Measurements from ENCODE around the gene S100A6. TPM values are rescaled to one million over a fixed set of nuclear protein-coding genes. Genes with fewer than 3 reads are reported as not detected.

S100A6 gene
- total RNA-seq, 1 experiment from 2014 or later = 1,521 TPM

DNA sequence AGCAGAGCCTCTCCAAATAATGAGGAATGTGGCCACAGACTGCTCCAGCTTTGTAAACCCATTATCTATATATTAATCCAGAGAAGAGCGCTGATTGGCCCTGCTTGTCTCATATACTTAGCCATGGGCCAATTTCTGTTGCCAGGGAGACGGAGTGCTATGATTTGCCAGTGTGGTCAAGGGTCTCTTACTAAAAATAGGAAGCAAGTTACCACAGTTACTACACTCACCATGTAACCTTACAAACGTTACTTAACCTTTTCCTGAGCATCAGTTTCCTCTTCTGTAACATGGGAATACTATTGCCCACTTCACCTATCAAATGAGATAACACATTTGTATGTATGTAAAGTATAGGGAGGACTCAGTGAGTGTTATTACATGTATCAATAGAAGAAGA is 37.6 kb upstream of the S100A6 start:
- H3K4me1 Mint-ChIP-seq (ENCODE audit: low read depth, unreplicated experiment) = peaks cover 62% of the 10 kb centered on the region
- DNase-seq = no peak
- CTCF ChIA-PET = interaction anchor here (1.1 to 2.3 kb wide), 12 partner anchors 18 to 218 kb away, joined by 3 to 44 read pairs (median 8); partner anchors contain the start of genes CHTOP, S100A13, S100A14 and S100A16
- peak overlapping the region; percentile 73 for H3K27ac Mint-ChIP-seq (ENCODE audit: unreplicated experiment)
- peaks cover 13% of the 10 kb centered on the region for H3K36me3 Mint-ChIP-seq (ENCODE audit: insufficient read depth, unreplicated experiment)
- no peaks in the 10 kb centered on the region for H3K27me3 Mint-ChIP-seq (ENCODE audit: unreplicated experiment)
- intact Hi-C loops (cut with micrococcal nuclease; ENCODE audit: unreplicated experiment) = loop anchor here (2.0 to 5.0 kb wide), 4 partner anchors 35 to 99 kb away; partner anchors contain the start of genes CHTOP, ILF2 and S100A14
- no TSS peak for BruUV-seq (replicated peaks)
- no peaks in the 10 kb centered on the region for H3K9me3 Mint-ChIP-seq (ENCODE audit: low read depth, unreplicated experiment)
- TF ChIP-seq, protein P1, sequence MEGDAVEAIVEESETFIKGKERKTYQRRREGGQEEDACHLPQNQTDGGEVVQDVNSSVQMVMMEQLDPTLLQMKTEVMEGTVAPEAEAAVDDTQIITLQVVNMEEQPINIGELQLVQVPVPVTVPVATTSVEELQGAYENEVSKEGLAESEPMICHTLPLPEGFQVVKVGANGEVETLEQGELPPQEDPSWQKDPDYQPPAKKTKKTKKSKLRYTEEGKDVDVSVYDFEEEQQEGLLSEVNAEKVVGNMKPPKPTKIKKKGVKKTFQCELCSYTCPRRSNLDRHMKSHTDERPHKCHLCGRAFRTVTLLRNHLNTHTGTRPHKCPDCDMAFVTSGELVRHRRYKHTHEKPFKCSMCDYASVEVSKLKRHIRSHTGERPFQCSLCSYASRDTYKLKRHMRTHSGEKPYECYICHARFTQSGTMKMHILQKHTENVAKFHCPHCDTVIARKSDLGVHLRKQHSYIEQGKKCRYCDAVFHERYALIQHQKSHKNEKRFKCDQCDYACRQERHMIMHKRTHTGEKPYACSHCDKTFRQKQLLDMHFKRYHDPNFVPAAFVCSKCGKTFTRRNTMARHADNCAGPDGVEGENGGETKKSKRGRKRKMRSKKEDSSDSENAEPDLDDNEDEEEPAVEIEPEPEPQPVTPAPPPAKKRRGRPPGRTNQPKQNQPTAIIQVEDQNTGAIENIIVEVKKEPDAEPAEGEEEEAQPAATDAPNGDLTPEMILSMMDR (IDR thresholded peaks at IDR 0.05; ENCODE audit: unreplicated experiment) = no peak
- H3K4me3 Mint-ChIP-seq (ENCODE audit: low read depth, unreplicated experiment) = peak overlapping the region; percentile 28

- Mint-ChIP-seq H3K9me3 (ENCODE audit: low read depth, unreplicated experiment) (no peaks in the 10 kb centered on the region), H3K4me1 (ENCODE audit: low read depth, unreplicated experiment) (peaks cover 64% of the 10 kb centered on the region), H3K27ac (ENCODE audit: unreplicated experiment) (peak overlapping the region; percentile 73), H3K4me3 (ENCODE audit: low read depth, unreplicated experiment) (peak overlapping the region; percentile 28), H3K36me3 (ENCODE audit: insufficient read depth, unreplicated experiment) (peaks cover 21% of the 10 kb centered on the region), H3K27me3 (ENCODE audit: unreplicated experiment) (no peaks in the 10 kb centered on the region)
- CTCF ChIA-PET = interaction anchor here (0.6 to 2.3 kb wide), 20 partner anchors 13 to 217 kb away, joined by 3 to 44 read pairs (median 6); partner anchors contain the start of genes CHTOP, ILF2, INTS3 and S100A13
- TF ChIP-seq, protein P1 (IDR thresholded peaks at IDR 0.05; ENCODE audit: unreplicated experiment) = peak; percentile 79
- intact Hi-C loops (cut with micrococcal nuclease; ENCODE audit: unreplicated experiment) = loop anchor here (1.0 to 5.0 kb wide), 7 partner anchors 36 to 177 kb away; partner anchors contain the start of genes CHTOP, ILF2, S100A13 and S100A14
- peak; percentile 92 for DNase-seq
- no TSS peak for BruUV-seq (replicated peaks)
Observed at GRCh38 chr1:153572569-153573015, 36.8 kb upstream of the S100A6 start.

DNA sequence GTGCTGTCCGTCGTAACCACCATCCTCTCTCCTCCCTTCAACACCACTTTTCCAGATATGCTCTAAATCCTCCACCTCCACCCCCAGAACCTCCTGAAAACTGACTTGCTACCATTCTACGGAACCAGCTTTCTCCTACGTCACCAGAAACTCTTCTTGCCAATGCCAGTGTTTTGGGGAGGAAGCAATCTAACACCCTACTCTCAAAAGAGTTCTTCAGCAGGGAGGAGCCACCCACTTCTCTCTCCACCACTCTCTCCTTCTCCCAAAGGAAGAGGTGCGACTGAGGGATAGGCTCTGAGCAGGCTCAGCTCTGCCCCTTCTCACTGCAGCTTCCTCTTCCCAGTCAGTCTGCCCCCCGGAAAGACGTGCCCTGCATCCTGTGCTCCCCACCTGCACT is 35.9 kb upstream of the S100A6 start:
- TF ChIP-seq, protein P1 (IDR thresholded peaks at IDR 0.05; ENCODE audit: unreplicated experiment) = no peak
- CTCF ChIA-PET = interaction anchor here (0.7 to 2.3 kb wide), 13 partner anchors 27 to 156 kb away, joined by 3 to 44 read pairs (median 7); partner anchors contain the start of genes CHTOP, ILF2, INTS3 and S100A13
- DNase-seq = no peak
- Mint-ChIP-seq H3K4me3 (ENCODE audit: low read depth, unreplicated experiment) (no peak overlapping the region), H3K9me3 (ENCODE audit: low read depth, unreplicated experiment) (no peaks in the 10 kb centered on the region), H3K36me3 (ENCODE audit: insufficient read depth, unreplicated experiment) (peaks cover 29% of the 10 kb centered on the region), H3K27me3 (ENCODE audit: unreplicated experiment) (no peaks in the 10 kb centered on the region), H3K4me1 (ENCODE audit: low read depth, unreplicated experiment) (peaks cover 64% of the 10 kb centered on the region), H3K27ac (ENCODE audit: unreplicated experiment) (peak overlapping the region; percentile 73)
- BruUV-seq (replicated peaks) = no TSS peak
- intact Hi-C loops (cut with micrococcal nuclease; ENCODE audit: unreplicated experiment) = loop anchor here (1.0 to 5.0 kb wide), 7 partner anchors 37 to 178 kb away; partner anchors contain the start of genes CHTOP, ILF2, S100A13 and S100A14

DNA sequence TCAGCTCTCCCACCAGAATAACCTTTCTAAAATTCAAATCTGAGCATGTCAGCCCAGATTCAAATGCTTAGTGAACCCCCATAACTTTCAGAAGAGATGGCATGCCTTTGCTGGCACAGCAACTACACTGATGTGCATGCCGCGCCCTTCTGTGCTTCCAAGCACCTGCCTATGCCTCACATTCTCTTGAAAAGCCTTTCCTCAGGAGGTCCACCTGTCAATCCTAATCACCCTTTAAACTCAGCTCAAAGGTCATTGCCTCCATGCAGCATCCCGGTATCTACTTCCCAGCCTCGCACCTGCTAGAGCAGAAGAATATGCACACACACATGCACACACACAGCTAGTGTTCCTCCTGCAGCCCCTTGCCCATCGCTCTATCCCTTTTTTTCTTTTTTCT is 35.1 kb upstream of the S100A6 start:
- peaks cover 38% of the 10 kb centered on the region for H3K36me3 Mint-ChIP-seq (ENCODE audit: insufficient read depth, unreplicated experiment)
- no peaks in the 10 kb centered on the region for H3K27me3 Mint-ChIP-seq (ENCODE audit: unreplicated experiment)
- H3K4me1 Mint-ChIP-seq (ENCODE audit: low read depth, unreplicated experiment) = peaks cover 70% of the 10 kb centered on the region
- TF ChIP-seq, protein P1 (IDR thresholded peaks at IDR 0.05; ENCODE audit: unreplicated experiment) = no peak
- H3K27ac Mint-ChIP-seq (ENCODE audit: unreplicated experiment) = peak overlapping the region; percentile 10
- BruUV-seq (replicated peaks) = no TSS peak
- no peak overlapping the region for H3K4me3 Mint-ChIP-seq (ENCODE audit: low read depth, unreplicated experiment)
- no peaks in the 10 kb centered on the region for H3K9me3 Mint-ChIP-seq (ENCODE audit: low read depth, unreplicated experiment)
- CTCF ChIA-PET = interaction anchor here (0.7 to 2.2 kb wide), 6 partner anchors 38 to 1916 kb away, joined by 3 to 8 read pairs (median 4); no protein-coding TSS in a partner anchor
- DNase-seq = no peak
- intact Hi-C loops (cut with micrococcal nuclease; ENCODE audit: unreplicated experiment) = loop anchor here (5.0 kb wide), 1 partner anchor 101 kb away; the partner anchor contains the start of gene ILF2

Data from Calu3 (cell line).